PC-3 (cell line): ENCODE measurements around the gene CNTNAP2.

Experiments used
- EZH2phosphoT487 ChIP-seq: fragments of 300-600 bp; sonication (generic); IDR thresholded peaks from 2 replicates; pipeline ENCODE4 v1.6.1; 2018; ENCODE audit warnings: mild to moderate bottlenecking, antibody characterized with exemption, low read length, borderline replicate concordance
- TF ChIP-seq, protein P1 (sequence below): fragments of 300-600 bp; sonication (generic); conservative IDR thresholded peaks from 2 replicates; pipeline ENCODE4 v1.5.1; 2017; ENCODE audit warnings: antibody characterized with exemption, low read depth, mild to moderate bottlenecking, low read length

DNA sequence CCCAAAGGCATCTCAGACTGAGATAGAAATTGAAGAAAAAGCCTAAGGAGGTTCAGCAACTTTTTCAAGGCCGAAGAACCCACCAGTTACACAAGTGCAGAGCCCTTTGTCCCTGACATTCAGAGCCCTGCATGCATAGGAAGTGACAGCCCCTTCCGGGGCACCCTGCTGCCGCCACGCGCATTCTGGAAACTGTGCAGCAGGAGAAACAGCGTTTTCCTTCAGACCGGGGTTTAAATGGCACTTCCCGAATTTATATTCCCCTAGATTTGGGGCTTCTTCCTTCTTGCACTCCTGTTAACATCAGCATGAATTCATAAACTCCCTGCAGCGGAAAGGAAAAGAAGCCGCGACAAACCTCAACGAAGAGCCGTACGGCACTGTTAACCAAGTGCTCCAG, 2283.5 kb downstream of the CNTNAP2 start:
- TF ChIP-seq, protein P1, sequence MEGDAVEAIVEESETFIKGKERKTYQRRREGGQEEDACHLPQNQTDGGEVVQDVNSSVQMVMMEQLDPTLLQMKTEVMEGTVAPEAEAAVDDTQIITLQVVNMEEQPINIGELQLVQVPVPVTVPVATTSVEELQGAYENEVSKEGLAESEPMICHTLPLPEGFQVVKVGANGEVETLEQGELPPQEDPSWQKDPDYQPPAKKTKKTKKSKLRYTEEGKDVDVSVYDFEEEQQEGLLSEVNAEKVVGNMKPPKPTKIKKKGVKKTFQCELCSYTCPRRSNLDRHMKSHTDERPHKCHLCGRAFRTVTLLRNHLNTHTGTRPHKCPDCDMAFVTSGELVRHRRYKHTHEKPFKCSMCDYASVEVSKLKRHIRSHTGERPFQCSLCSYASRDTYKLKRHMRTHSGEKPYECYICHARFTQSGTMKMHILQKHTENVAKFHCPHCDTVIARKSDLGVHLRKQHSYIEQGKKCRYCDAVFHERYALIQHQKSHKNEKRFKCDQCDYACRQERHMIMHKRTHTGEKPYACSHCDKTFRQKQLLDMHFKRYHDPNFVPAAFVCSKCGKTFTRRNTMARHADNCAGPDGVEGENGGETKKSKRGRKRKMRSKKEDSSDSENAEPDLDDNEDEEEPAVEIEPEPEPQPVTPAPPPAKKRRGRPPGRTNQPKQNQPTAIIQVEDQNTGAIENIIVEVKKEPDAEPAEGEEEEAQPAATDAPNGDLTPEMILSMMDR: no peak
- no peak for TF ChIP-seq EZH2phosphoT487
